SK-N-SH treated with all-trans-retinoic acid at 6 μM for 48 hours (cell line): ENCODE data around the gene PI16.

ENCODE experiments used
- ATAC-seq: fragments of 200-7000 bp; cut with Tn5 transposase; 3 replicates; pipeline ENCODE4 v1.9.1; 2020; ENCODE audit warnings: mild to moderate bottlenecking, moderate library complexity
- ARNTL ChIP-seq: fragments of 450-650 bp; formaldehyde crosslinking; IDR thresholded peaks from 2 replicates; pipeline ENCODE4 v1.5.0; 2020; ENCODE audit warnings: low read depth, mild to moderate bottlenecking, moderate library complexity, borderline replicate concordance
- CSDC2 ChIP-seq: fragments of 250-450 bp; sonication (Bioruptor Pico); IDR thresholded peaks from 2 replicates; pipeline ENCODE4 v1.5.0; 2020; ENCODE audit warnings: mild to moderate bottlenecking, moderate library complexity
- ESRRG ChIP-seq: fragments of 250-450 bp; sonication (Bioruptor Pico); IDR thresholded peaks from 2 replicates; pipeline ENCODE4 v1.6.1; 2021; ENCODE audit warnings: mild to moderate bottlenecking
- GLIS3 ChIP-seq: fragments of 250-450 bp; sonication (Bioruptor Pico); IDR thresholded peaks from 2 replicates; pipeline ENCODE4 v1.5.0; 2020; ENCODE audit warnings: mild to moderate bottlenecking, moderate library complexity
- ISL1 ChIP-seq: fragments of 250-450 bp; sonication (Bioruptor Pico); IDR thresholded peaks from 2 replicates; pipeline ENCODE4 v2.1.2; 2022; ENCODE audit warnings: mild to moderate bottlenecking, moderate library complexity
- OSR1 ChIP-seq: fragments of 250-450 bp; sonication (Bioruptor Pico); IDR thresholded peaks from 2 replicates; pipeline ENCODE4 v1.8.0; 2022; ENCODE audit warnings: moderate library complexity, mild to moderate bottlenecking, inconsistent platforms
- PPARA ChIP-seq: fragments of 250-450 bp; sonication (Bioruptor Pico); IDR thresholded peaks from 2 replicates; pipeline ENCODE4 v1.5.0; 2020; ENCODE audit warnings: mild to moderate bottlenecking, borderline replicate concordance
- RARB ChIP-seq: fragments of 250-450 bp; sonication (Bioruptor Pico); IDR thresholded peaks from 2 replicates; pipeline ENCODE4 v1.8.0; 2021; ENCODE audit warnings: mild to moderate bottlenecking, moderate library complexity
- SNAI2 ChIP-seq: fragments of 250-450 bp; sonication (Bioruptor Pico); IDR thresholded peaks from 2 replicates; pipeline ENCODE4 v1.5.0; 2020; ENCODE audit warnings: mild to moderate bottlenecking, moderate library complexity
- TCF4 ChIP-seq: fragments of 250-450 bp; sonication (Bioruptor Pico); IDR thresholded peaks from 2 replicates; pipeline ENCODE4 v1.8.0; 2021; ENCODE audit warnings: mild to moderate bottlenecking, moderate library complexity, borderline replicate concordance
- TOX ChIP-seq: fragments of 250-450 bp; sonication (Bioruptor Pico); IDR thresholded peaks from 2 replicates; pipeline ENCODE4 v1.8.0; 2021; ENCODE audit warnings: mild to moderate bottlenecking, moderate library complexity, borderline replicate concordance
- ZC3H10 ChIP-seq: fragments of 250-450 bp; sonication (Bioruptor Pico); IDR thresholded peaks from 2 replicates; pipeline ENCODE4 v1.5.1; 2021; ENCODE audit warnings: mild to moderate bottlenecking, moderate library complexity
- ZFP3 ChIP-seq: fragments of 250-450 bp; sonication (Bioruptor Pico); IDR thresholded peaks from 2 replicates; pipeline ENCODE4 v1.5.0; 2020; ENCODE audit warnings: mild to moderate bottlenecking, moderate library complexity
- ZFP30 ChIP-seq: fragments of 450-650 bp; formaldehyde crosslinking; IDR thresholded peaks from 2 replicates; pipeline ENCODE4 v1.5.0; 2022; ENCODE audit warnings: mild to moderate bottlenecking, moderate library complexity
- ZNF70 ChIP-seq: fragments of 450-650 bp; formaldehyde crosslinking; IDR thresholded peaks from 2 replicates; pipeline ENCODE4 v1.5.0; 2020; ENCODE audit warnings: mild to moderate bottlenecking, moderate library complexity
- ZNF8 ChIP-seq: fragments of 450-650 bp; formaldehyde crosslinking; IDR thresholded peaks from 2 replicates; pipeline ENCODE4 v1.5.0; 2020; ENCODE audit warnings: mild to moderate bottlenecking, moderate library complexity
- TF ChIP-seq, protein P1 (sequence below): fragments of 250-450 bp; sonication (Bioruptor Pico); IDR thresholded peaks from 2 replicates; pipeline ENCODE4 v1.5.1; 2020; ENCODE audit warnings: low read depth, mild to moderate bottlenecking, moderate library complexity
- TF ChIP-seq, protein P2 (sequence below): fragments of 250-450 bp; sonication (Bioruptor Pico); IDR thresholded peaks from 2 replicates; pipeline ENCODE4 v1.5.1; 2021; ENCODE audit warnings: mild to moderate bottlenecking, moderate library complexity
- TF ChIP-seq, protein P3 (sequence below): fragments of 250-450 bp; sonication (Bioruptor Pico); IDR thresholded peaks from 2 replicates; pipeline ENCODE4 v1.8.0; 2021; ENCODE audit warnings: low read depth, mild to moderate bottlenecking, moderate library complexity, borderline replicate concordance
- TF ChIP-seq, protein P4 (sequence below): fragments of 250-450 bp; sonication (Bioruptor Pico); IDR thresholded peaks from 2 replicates; pipeline ENCODE4 v1.8.0; 2020; ENCODE audit warnings: mild to moderate bottlenecking, moderate library complexity, borderline replicate concordance
- TF ChIP-seq, protein P5 (sequence below): fragments of 250-450 bp; sonication (Bioruptor Pico); IDR thresholded peaks from 2 replicates; pipeline ENCODE4 v1.5.0; 2020; ENCODE audit warnings: mild to moderate bottlenecking, moderate library complexity

PI16 gene

DNA sequence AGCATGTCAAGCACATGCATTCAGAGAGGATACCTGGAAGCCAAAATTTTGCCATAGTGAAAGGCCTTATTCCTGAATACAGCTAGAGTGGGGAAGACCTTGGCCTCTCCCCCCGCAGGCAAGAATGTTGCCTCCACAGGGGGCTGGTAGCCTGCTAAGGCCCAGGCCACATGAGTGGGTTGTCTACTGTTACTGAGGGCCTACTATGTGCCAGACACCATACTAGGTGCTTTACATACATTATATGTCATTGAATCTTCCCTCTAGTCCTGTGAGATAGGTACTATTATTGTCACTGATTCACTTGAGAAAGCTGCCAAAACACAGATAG, 642 bp upstream of the PI16 start:
- TF ChIP-seq PPARA (CRISPR knock-in tag): no peak
- TF ChIP-seq, protein P1, sequence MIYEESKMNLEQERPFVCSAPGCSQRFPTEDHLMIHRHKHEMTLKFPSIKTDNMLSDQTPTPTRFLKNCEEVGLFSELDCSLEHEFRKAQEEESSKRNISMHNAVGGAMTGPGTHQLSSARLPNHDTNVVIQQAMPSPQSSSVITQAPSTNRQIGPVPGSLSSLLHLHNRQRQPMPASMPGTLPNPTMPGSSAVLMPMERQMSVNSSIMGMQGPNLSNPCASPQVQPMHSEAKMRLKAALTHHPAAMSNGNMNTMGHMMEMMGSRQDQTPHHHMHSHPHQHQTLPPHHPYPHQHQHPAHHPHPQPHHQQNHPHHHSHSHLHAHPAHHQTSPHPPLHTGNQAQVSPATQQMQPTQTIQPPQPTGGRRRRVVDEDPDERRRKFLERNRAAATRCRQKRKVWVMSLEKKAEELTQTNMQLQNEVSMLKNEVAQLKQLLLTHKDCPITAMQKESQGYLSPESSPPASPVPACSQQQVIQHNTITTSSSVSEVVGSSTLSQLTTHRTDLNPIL (CRISPR knock-in tag): no peak
- no peak for TF ChIP-seq ZNF8 (CRISPR knock-in tag)
- TF ChIP-seq ZC3H10 (CRISPR knock-in tag): no peak
- no peak for TF ChIP-seq CSDC2
- TF ChIP-seq ARNTL: no peak
- TF ChIP-seq, protein P2, sequence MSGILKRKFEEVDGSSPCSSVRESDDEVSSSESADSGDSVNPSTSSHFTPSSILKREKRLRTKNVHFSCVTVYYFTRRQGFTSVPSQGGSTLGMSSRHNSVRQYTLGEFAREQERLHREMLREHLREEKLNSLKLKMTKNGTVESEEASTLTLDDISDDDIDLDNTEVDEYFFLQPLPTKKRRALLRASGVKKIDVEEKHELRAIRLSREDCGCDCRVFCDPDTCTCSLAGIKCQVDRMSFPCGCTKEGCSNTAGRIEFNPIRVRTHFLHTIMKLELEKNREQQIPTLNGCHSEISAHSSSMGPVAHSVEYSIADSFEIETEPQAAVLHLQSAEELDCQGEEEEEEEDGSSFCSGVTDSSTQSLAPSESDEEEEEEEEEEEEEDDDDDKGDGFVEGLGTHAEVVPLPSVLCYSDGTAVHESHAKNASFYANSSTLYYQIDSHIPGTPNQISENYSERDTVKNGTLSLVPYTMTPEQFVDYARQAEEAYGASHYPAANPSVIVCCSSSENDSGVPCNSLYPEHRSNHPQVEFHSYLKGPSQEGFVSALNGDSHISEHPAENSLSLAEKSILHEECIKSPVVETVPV: no peak
- no peak for TF ChIP-seq OSR1 (CRISPR knock-in tag)
- TF ChIP-seq, protein P3, sequence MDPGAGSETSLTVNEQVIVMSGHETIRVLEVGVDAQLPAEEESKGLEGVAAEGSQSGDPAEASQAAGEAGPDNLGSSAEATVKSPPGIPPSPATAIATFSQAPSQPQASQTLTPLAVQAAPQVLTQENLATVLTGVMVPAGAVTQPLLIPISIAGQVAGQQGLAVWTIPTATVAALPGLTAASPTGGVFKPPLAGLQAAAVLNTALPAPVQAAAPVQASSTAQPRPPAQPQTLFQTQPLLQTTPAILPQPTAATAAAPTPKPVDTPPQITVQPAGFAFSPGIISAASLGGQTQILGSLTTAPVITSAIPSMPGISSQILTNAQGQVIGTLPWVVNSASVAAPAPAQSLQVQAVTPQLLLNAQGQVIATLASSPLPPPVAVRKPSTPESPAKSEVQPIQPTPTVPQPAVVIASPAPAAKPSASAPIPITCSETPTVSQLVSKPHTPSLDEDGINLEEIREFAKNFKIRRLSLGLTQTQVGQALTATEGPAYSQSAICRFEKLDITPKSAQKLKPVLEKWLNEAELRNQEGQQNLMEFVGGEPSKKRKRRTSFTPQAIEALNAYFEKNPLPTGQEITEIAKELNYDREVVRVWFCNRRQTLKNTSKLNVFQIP (CRISPR knock-in tag): no peak
- no peak for TF ChIP-seq TCF4 (CRISPR knock-in tag)
- TF ChIP-seq RARB (CRISPR knock-in tag): no peak
- no peak for TF ChIP-seq ZFP3 (CRISPR knock-in tag)
- TF ChIP-seq ZNF70 (CRISPR knock-in tag): no peak
- no peak for TF ChIP-seq SNAI2 (CRISPR knock-in tag)
- TF ChIP-seq TOX (CRISPR knock-in tag): no peak
- TF ChIP-seq, protein P4, sequence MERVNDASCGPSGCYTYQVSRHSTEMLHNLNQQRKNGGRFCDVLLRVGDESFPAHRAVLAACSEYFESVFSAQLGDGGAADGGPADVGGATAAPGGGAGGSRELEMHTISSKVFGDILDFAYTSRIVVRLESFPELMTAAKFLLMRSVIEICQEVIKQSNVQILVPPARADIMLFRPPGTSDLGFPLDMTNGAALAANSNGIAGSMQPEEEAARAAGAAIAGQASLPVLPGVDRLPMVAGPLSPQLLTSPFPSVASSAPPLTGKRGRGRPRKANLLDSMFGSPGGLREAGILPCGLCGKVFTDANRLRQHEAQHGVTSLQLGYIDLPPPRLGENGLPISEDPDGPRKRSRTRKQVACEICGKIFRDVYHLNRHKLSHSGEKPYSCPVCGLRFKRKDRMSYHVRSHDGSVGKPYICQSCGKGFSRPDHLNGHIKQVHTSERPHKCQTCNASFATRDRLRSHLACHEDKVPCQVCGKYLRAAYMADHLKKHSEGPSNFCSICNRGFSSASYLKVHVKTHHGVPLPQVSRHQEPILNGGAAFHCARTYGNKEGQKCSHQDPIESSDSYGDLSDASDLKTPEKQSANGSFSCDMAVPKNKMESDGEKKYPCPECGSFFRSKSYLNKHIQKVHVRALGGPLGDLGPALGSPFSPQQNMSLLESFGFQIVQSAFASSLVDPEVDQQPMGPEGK: no peak
- TF ChIP-seq ZFP30: no peak
- TF ChIP-seq, protein P5, sequence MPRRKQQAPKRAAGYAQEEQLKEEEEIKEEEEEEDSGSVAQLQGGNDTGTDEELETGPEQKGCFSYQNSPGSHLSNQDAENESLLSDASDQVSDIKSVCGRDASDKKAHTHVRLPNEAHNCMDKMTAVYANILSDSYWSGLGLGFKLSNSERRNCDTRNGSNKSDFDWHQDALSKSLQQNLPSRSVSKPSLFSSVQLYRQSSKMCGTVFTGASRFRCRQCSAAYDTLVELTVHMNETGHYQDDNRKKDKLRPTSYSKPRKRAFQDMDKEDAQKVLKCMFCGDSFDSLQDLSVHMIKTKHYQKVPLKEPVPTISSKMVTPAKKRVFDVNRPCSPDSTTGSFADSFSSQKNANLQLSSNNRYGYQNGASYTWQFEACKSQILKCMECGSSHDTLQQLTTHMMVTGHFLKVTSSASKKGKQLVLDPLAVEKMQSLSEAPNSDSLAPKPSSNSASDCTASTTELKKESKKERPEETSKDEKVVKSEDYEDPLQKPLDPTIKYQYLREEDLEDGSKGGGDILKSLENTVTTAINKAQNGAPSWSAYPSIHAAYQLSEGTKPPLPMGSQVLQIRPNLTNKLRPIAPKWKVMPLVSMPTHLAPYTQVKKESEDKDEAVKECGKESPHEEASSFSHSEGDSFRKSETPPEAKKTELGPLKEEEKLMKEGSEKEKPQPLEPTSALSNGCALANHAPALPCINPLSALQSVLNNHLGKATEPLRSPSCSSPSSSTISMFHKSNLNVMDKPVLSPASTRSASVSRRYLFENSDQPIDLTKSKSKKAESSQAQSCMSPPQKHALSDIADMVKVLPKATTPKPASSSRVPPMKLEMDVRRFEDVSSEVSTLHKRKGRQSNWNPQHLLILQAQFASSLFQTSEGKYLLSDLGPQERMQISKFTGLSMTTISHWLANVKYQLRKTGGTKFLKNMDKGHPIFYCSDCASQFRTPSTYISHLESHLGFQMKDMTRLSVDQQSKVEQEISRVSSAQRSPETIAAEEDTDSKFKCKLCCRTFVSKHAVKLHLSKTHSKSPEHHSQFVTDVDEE (CRISPR knock-in tag): no peak
- no peak for TF ChIP-seq ESRRG (CRISPR knock-in tag)
- no peak for TF ChIP-seq GLIS3
- TF ChIP-seq, all 23 proteins: peak for 0
- ATAC-seq: no peak

DNA sequence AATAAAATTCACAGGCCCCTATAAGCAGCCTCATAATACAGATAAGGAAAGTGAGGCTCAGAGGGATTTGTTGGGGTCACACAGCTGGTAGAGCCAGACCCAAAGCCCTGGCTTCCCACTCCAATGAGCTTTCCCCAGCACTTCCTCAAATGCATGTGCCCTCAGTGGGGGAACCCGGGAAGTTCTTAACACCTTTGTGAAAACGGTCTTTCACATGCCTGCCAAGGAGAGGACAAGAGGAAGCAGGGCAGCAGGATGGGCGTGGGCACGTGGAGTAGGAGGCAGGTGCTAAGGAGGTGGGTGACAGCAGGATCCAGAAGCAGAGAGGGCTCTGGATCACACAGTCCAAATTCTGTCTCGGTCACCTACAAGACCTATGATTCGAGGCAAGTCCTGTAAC, 598 bp downstream of the PI16 start:
- no peak for TF ChIP-seq ZNF8 (CRISPR knock-in tag)
- no peak for TF ChIP-seq GLIS3
- TF ChIP-seq, protein P4: no peak
- no peak for TF ChIP-seq TOX (CRISPR knock-in tag)
- no peak for TF ChIP-seq ARNTL
- no peak for TF ChIP-seq ISL1 (CRISPR knock-in tag)
- TF ChIP-seq, protein P1 (CRISPR knock-in tag): no peak
- no peak for TF ChIP-seq ZFP30
- TF ChIP-seq ZNF70 (CRISPR knock-in tag): no peak
- TF ChIP-seq CSDC2: no peak
- no peak for TF ChIP-seq PPARA (CRISPR knock-in tag)
- no peak for TF ChIP-seq OSR1 (CRISPR knock-in tag)
- TF ChIP-seq, protein P2: no peak
- no peak for ATAC-seq
